GM18502 (cell line): ENCODE data around the gene LRRC52.
"Not testable (repeated sequence)": the region's sequence is repeated elsewhere in the genome, so short reads cannot be mapped to it uniquely, and the experiment has no call there.

Experiments used
- ATAC-seq: cut with Tn5 transposase; IDR thresholded peaks from one replicate; pipeline ENCODE4 v1.9.1; 2021; ENCODE audit warnings: mild to moderate bottlenecking; ENCODE audit not compliant: unreplicated experiment, poor library complexity

Gene LRRC52

GRCh38 chr1:165580931-165581871, 37.4 kb downstream of the LRRC52 start:
- ATAC-seq: no peak

- ATAC-seq: no peak
Observed at GRCh38 chr1:165581926-165582325, 38.1 kb downstream of the LRRC52 start.

GRCh38 chr1:165586398-165586797, 42.6 kb downstream of the LRRC52 start:
- ATAC-seq: no peak

- not testable (repeated sequence) for ATAC-seq
Observed at GRCh38 chr1:165591391-165591790, 47.6 kb downstream of the LRRC52 start.

GRCh38 chr1:165592945-165593823, 49.4 kb downstream of the LRRC52 start:
- ATAC-seq: peak; percentile 31

GRCh38 chr1:165595246-165595938, 51.6 kb downstream of the LRRC52 start:
- no peak for ATAC-seq

GRCh38 chr1:165597883-165598675, 54.3 kb downstream of the LRRC52 start:
- peak; percentile 96 for ATAC-seq

GRCh38 chr1:165598676-165599059, 54.9 kb downstream of the LRRC52 start:
- ATAC-seq: no peak

GRCh38 chr1:165600793-165601192, 57.0 kb downstream of the LRRC52 start:
- ATAC-seq: no peak

GRCh38 chr1:165603810-165604209, 60.0 kb downstream of the LRRC52 start:
- ATAC-seq: no peak

GRCh38 chr1:165605246-165605645, 61.4 kb downstream of the LRRC52 start:
- ATAC-seq: no peak

GRCh38 chr1:165606676-165607075, 62.9 kb downstream of the LRRC52 start:
- not testable (repeated sequence) for ATAC-seq

- no peak for ATAC-seq
Observed at GRCh38 chr1:165610866-165611265, 67.1 kb downstream of the LRRC52 start.

GRCh38 chr1:165612062-165612461, 68.3 kb downstream of the LRRC52 start:
- no peak for ATAC-seq
